KMS-11 (cell line): ENCODE results near the gene SAMD4B.

ENCODE experiments used
- H2AFZ ChIP-seq: fragments of 200-600 bp; sonication (generic); 2 replicates; pipeline ENCODE4 v1.6.1; 2016; ENCODE audit warnings: antibody characterized with exemption, mixed run types, low read depth
- H3K27ac ChIP-seq: fragments of 200-600 bp; sonication (generic); 2 replicates; pipeline ENCODE4 v1.6.1; 2016; ENCODE audit warnings: mild to moderate bottlenecking, mixed run types
- H3K27me3 ChIP-seq: fragments of 200-600 bp; sonication (generic); 2 replicates; pipeline ENCODE4 v1.6.1; 2017; ENCODE audit warnings: mild to moderate bottlenecking, low read depth, mixed run types, moderate library complexity; ENCODE audit not compliant: insufficient read depth
- H3K36me3 ChIP-seq: fragments of 200-600 bp; sonication (generic); 2 replicates; pipeline ENCODE4 v1.6.1; 2017; ENCODE audit warnings: mild to moderate bottlenecking, mixed run types; ENCODE audit not compliant: insufficient read depth
- H3K4me1 ChIP-seq: fragments of 200-600 bp; sonication (generic); 2 replicates; pipeline ENCODE4 v1.6.1; 2016; ENCODE audit warnings: mild to moderate bottlenecking, low read depth, mixed run types; ENCODE audit not compliant: poor library complexity, severe bottlenecking
- H3K4me2 ChIP-seq: fragments of 200-600 bp; sonication (generic); 2 replicates; pipeline ENCODE4 v1.7.0; 2016; ENCODE audit warnings: mild to moderate bottlenecking, mixed run types
- H3K4me3 ChIP-seq: fragments of 200-600 bp; sonication (generic); IDR thresholded peaks from 2 replicates; pipeline ENCODE4 v1.6.1; 2017; ENCODE audit warnings: low read depth, low read length, mixed read lengths; ENCODE audit not compliant: insufficient read depth
- H3K79me2 ChIP-seq: fragments of 200-600 bp; sonication (generic); 2 replicates; pipeline ENCODE4 v1.6.1; 2016; ENCODE audit warnings: low read depth, mixed run types; ENCODE audit not compliant: insufficient read depth
- H3K9ac ChIP-seq: fragments of 200-600 bp; sonication (generic); 2 replicates; pipeline ENCODE4 v1.6.1; 2016; ENCODE audit warnings: mild to moderate bottlenecking, mixed run types
- H4K20me1 ChIP-seq: fragments of 200-600 bp; sonication (generic); 2 replicates; pipeline ENCODE4 v1.6.1; 2016; ENCODE audit warnings: mild to moderate bottlenecking, mixed run types; ENCODE audit not compliant: insufficient read depth
- TF ChIP-seq, protein P1 (sequence below): fragments of 200-600 bp; sonication (generic); conservative IDR thresholded peaks from 2 replicates; pipeline ENCODE4 v1.6.1; 2017; ENCODE audit warnings: low read depth, mild to moderate bottlenecking, antibody characterized with exemption, low read length, moderate library complexity, mixed read lengths

The SAMD4B gene

GRCh38 chr19:39401549-39402345 lies 59.5 kb downstream of the SAMD4B start:
- peak overlapping the region; percentile 65 for H2AFZ ChIP-seq
- H3K9ac ChIP-seq: peak overlapping the region; percentile 91; the same call in 1 of the 2 replicates
- no peaks in the 10 kb centered on the region for H3K27me3 ChIP-seq
- H3K4me3 ChIP-seq: no peak overlapping the region
- TF ChIP-seq, protein P1, sequence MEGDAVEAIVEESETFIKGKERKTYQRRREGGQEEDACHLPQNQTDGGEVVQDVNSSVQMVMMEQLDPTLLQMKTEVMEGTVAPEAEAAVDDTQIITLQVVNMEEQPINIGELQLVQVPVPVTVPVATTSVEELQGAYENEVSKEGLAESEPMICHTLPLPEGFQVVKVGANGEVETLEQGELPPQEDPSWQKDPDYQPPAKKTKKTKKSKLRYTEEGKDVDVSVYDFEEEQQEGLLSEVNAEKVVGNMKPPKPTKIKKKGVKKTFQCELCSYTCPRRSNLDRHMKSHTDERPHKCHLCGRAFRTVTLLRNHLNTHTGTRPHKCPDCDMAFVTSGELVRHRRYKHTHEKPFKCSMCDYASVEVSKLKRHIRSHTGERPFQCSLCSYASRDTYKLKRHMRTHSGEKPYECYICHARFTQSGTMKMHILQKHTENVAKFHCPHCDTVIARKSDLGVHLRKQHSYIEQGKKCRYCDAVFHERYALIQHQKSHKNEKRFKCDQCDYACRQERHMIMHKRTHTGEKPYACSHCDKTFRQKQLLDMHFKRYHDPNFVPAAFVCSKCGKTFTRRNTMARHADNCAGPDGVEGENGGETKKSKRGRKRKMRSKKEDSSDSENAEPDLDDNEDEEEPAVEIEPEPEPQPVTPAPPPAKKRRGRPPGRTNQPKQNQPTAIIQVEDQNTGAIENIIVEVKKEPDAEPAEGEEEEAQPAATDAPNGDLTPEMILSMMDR: no peak
- peak overlapping the region; percentile 98 for H3K4me2 ChIP-seq
- H3K4me1 ChIP-seq: peaks cover 84% of the 10 kb centered on the region
- H4K20me1 ChIP-seq: no peaks in the 10 kb centered on the region
- peak overlapping the region; percentile 95 for H3K27ac ChIP-seq
- no peaks in the 10 kb centered on the region for H3K79me2 ChIP-seq
- H3K36me3 ChIP-seq: no peaks in the 10 kb centered on the region

GRCh38 chr19:39402346-39403300 lies 60.4 kb downstream of the SAMD4B start:
- H3K4me3 ChIP-seq: no peak overlapping the region
- H3K36me3 ChIP-seq: no peaks in the 10 kb centered on the region
- H3K27ac ChIP-seq: peak overlapping the region; percentile 95
- H3K9ac ChIP-seq: peak overlapping the region; percentile 91
- H3K4me1 ChIP-seq: peaks cover 75% of the 10 kb centered on the region
- H4K20me1 ChIP-seq: no peaks in the 10 kb centered on the region
- peak overlapping the region; percentile 98 for H3K4me2 ChIP-seq
- peak overlapping the region; percentile 65 for H2AFZ ChIP-seq
- H3K79me2 ChIP-seq: peaks cover 7% of the 10 kb centered on the region; the same call in 1 of the 2 replicates
- no peaks in the 10 kb centered on the region for H3K27me3 ChIP-seq
- TF ChIP-seq, protein P1: no peak

DNA sequence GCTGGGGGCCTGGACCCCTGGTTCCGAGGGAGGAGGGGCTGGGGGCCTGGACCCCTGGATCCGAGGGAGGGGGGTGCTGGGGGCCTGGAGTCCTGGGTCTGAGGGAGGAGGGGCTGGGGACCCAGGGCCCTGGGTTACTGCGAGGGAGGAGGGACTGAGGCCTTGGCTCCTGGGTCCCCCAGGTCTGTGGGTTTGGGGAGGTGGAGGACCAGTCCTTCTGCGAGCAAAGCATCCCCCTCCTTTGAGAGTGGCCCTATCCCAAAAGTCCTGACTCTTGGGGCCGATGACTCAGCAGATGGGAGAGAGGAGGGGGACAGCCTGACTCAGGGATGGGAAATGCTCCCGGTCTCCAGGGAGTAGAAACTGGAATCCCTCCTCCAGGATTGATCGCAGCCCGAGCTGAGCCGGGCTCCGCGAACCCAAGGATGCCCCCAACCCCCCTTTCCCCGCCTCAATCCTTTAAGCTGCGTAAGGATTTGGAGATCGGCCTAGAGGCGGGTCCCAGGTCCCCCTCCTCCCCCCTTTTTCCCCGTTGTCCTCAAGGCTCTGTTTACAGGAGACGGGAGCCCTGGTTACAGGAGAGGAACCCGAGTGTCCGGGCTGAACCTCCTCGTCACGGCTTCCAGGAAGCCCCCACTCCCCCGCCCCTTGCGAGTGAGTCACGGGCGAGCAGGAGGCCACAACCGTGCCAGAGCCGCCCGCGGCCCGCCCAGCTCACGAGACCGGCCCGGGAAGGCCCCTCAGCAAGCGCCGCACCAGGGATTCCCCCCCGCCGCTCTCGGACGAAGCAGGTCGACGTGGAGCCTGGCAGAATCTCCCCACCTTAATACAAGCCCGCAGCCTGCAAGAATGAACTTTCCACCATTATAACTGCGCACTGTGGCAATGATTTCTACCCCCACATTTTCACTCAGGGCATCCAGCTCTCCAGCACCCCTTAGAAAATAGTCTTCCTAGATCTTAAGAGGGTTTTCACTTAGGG lies 61.4 kb downstream of the SAMD4B start:
- H3K9ac ChIP-seq: peak overlapping the region; percentile 91
- no peak overlapping the region for H3K4me3 ChIP-seq
- H2AFZ ChIP-seq: peak overlapping the region; percentile 65; the same call in 1 of the 2 replicates
- H3K79me2 ChIP-seq: peaks cover 17% of the 10 kb centered on the region
- H3K27me3 ChIP-seq: no peaks in the 10 kb centered on the region
- H3K4me2 ChIP-seq: peak overlapping the region; percentile 98
- TF ChIP-seq, protein P1: no peak
- peak overlapping the region; percentile 95 for H3K27ac ChIP-seq
- no peaks in the 10 kb centered on the region for H3K36me3 ChIP-seq
- peaks cover 66% of the 10 kb centered on the region for H3K4me1 ChIP-seq
- H4K20me1 ChIP-seq: no peaks in the 10 kb centered on the region
